H1 (cell line): Measurements from ENCODE around the gene CLDN6. TPM values are rescaled to one million over a fixed set of nuclear protein-coding genes. Genes with fewer than 3 reads are reported as not detected.

Experiments
- CTCF ChIA-PET: fragments of 300-600 bp; sonication (Branson Sonifier 250); formaldehyde crosslinking; loops from one replicate; lab custom pipeline; 2021; ENCODE audit not compliant: partially characterized antibody; lab: Charles Lee
- POLR2A ChIA-PET: fragments of 300-600 bp; sonication (Branson Sonifier 250); formaldehyde crosslinking; loops from one replicate; lab custom pipeline; 2021; ENCODE audit warnings: inconsistent platforms; ENCODE audit not compliant: partially characterized antibody; lab: Charles Lee
- DNase-seq, 2 experiments: peaks; one replicate each; pipeline versions ENCODE4 v3.0.0 to v3.0.0-alpha.2; 2010 to 2022; ENCODE audit warnings: low spot score in 2 of 2, low read depth in 1 of 2, mixed read lengths in 1 of 2
- FAIRE-seq: peaks from 2 replicates; lab custom pipeline; 2011; peaks lifted over from hg19 to GRCh38; lab: Jason Lieb, UNC
- H2AFZ ChIP-seq: 2 replicates; pipeline ENCODE4 v1.8.1; 2012; ENCODE audit warnings: low read length, inconsistent platforms
- H2AK5ac ChIP-seq: 2 replicates; pipeline ENCODE4 v1.6.1; 2013; ENCODE audit warnings: low read depth, low read length
- H2BK120ac ChIP-seq: replicated peaks from 2 replicates; pipeline ENCODE3; 2013; ENCODE audit warnings: low read depth, low read length, inconsistent platforms
- H2BK12ac ChIP-seq: 2 replicates; pipeline ENCODE4 v1.6.1; 2013; ENCODE audit warnings: low read depth, low read length
- H2BK15ac ChIP-seq: 2 replicates; pipeline ENCODE4 v1.6.1; 2013; ENCODE audit warnings: low read length
- H2BK20ac ChIP-seq: 2 replicates; pipeline ENCODE4 v1.6.1; 2013; ENCODE audit warnings: low read length
- H2BK5ac ChIP-seq: 2 replicates; pipeline ENCODE4 v1.6.1; 2013; ENCODE audit warnings: low read depth, low read length
- H3K14ac ChIP-seq: 2 replicates; pipeline ENCODE4 v1.6.1; 2013; ENCODE audit warnings: inconsistent platforms; ENCODE audit not compliant: insufficient read length
- H3K18ac ChIP-seq: 2 replicates; pipeline ENCODE4 v1.6.1; 2013; ENCODE audit warnings: low read length; ENCODE audit errors: extremely low read depth
- H3K23ac ChIP-seq: 2 replicates; pipeline ENCODE4 v1.6.1; 2013; ENCODE audit warnings: inconsistent platforms; ENCODE audit not compliant: insufficient read length
- H3K23me2 ChIP-seq: 2 replicates; pipeline ENCODE4 v1.6.1; 2013; ENCODE audit warnings: low read depth, low read length
- H3K27ac ChIP-seq: 2 replicates; pipeline ENCODE4 v1.6.1; 2011; ENCODE audit warnings: low read depth, low read length, inconsistent platforms
- H3K27me3 ChIP-seq, 4 experiments: replicated peaks in 1 of 4; 1 replicate in 1 of 4; 2 replicates in 3 of 4; pipeline versions ENCODE4 v1.6.1 to v1.8.1; 2011 to 2013; ENCODE audit warnings: low read length in 3 of 4, mild to moderate bottlenecking in 3 of 4, inconsistent platforms in 2 of 4, mixed read lengths in 2 of 4, moderate library complexity in 1 of 4; ENCODE audit not compliant: control insufficient read depth in 3 of 4, insufficient read depth in 3 of 4; ENCODE audit errors: extremely low read depth in 1 of 4
- H3K36me3 ChIP-seq, 4 experiments: 2 replicates each; pipeline versions ENCODE4 v1.6.1 to v1.8.1; 2011 to 2013; ENCODE audit warnings: mild to moderate bottlenecking in 4 of 4, low read length in 3 of 4, moderate library complexity in 2 of 4, control low read depth in 1 of 4, inconsistent platforms in 1 of 4; ENCODE audit not compliant: insufficient read depth in 4 of 4, control insufficient read depth in 2 of 4
- H3K4ac ChIP-seq: replicated peaks from 2 replicates; pipeline ENCODE3; 2013; ENCODE audit warnings: low read length, low read depth, mixed read lengths, inconsistent platforms; ENCODE audit not compliant: insufficient read length
- H3K4me1 ChIP-seq, 4 experiments: replicated peaks in 1 of 4; 1 replicate in 1 of 4; 2 replicates in 3 of 4; pipeline versions ENCODE4 v1.6.1 to v1.8.1; 2011 to 2013; ENCODE audit warnings: low read length in 3 of 4, inconsistent platforms in 2 of 4, mixed read lengths in 1 of 4; ENCODE audit not compliant: insufficient read depth in 4 of 4, control insufficient read depth in 3 of 4
- H3K4me2 ChIP-seq, 2 experiments: 2 replicates each; pipeline versions ENCODE4 v1.6.1 to v1.8.1; 2011 to 2013; ENCODE audit warnings: low read depth in 2 of 2, low read length in 2 of 2, control low read depth in 1 of 2, inconsistent platforms in 1 of 2, mild to moderate bottlenecking in 1 of 2; ENCODE audit not compliant: insufficient read depth in 1 of 2
- H3K4me3 ChIP-seq, 4 experiments: fragments of 200-600, 300-600 bp in 1 of 4; sonication (generic), shearing (Covaris generic), sonication (Bioruptor Twin) in 1 of 4; 2 replicates each; pipeline versions ENCODE4 v1.5.1 to v1.8.1; 2011 to 2016; ENCODE audit warnings: low read length in 4 of 4, low read depth in 3 of 4, control low read depth in 2 of 4, inconsistent platforms in 2 of 4, mild to moderate bottlenecking in 2 of 4, mixed read lengths in 1 of 4, moderate library complexity in 1 of 4; ENCODE audit not compliant: insufficient read depth in 2 of 4; ENCODE audit errors: extremely low read depth in 1 of 4
- H3K56ac ChIP-seq: replicated peaks from 2 replicates; pipeline ENCODE3; 2013; ENCODE audit warnings: low read depth, mild to moderate bottlenecking, mixed read lengths, low read length, inconsistent platforms; ENCODE audit not compliant: insufficient read length
- H3K79me1 ChIP-seq: 2 replicates; pipeline ENCODE4 v1.6.1; 2013; ENCODE audit warnings: low read depth, low read length, control low read depth
- H3K79me2 ChIP-seq, 2 experiments: 2 replicates each; pipeline versions ENCODE4 v1.6.1 to v1.8.1; 2012 to 2013; ENCODE audit warnings: low read length in 2 of 2, mild to moderate bottlenecking in 2 of 2, inconsistent platforms in 1 of 2; ENCODE audit not compliant: insufficient read depth in 2 of 2, control insufficient read depth in 1 of 2
- H3K9ac ChIP-seq, 4 experiments: replicated peaks in 1 of 4; 1 replicate in 1 of 4; 2 replicates in 3 of 4; pipeline versions ENCODE4 v1.6.1 to v1.8.1; 2011 to 2013; ENCODE audit warnings: low read depth in 3 of 4, low read length in 3 of 4, control low read depth in 2 of 4, mild to moderate bottlenecking in 2 of 4, moderate library complexity in 2 of 4, inconsistent platforms in 1 of 4; ENCODE audit errors: extremely low read depth in 1 of 4
- H3K9me3 ChIP-seq, 2 experiments: 2 replicates each; pipeline versions ENCODE4 v1.6.1 to v1.8.1; 2012 to 2013; ENCODE audit warnings: mild to moderate bottlenecking in 2 of 2, moderate library complexity in 2 of 2, control low read depth in 1 of 2, inconsistent platforms in 1 of 2, low read depth in 1 of 2, low read length in 1 of 2, mixed read lengths in 1 of 2; ENCODE audit not compliant: insufficient read depth in 2 of 2
- H4K20me1 ChIP-seq, 2 experiments: replicated peaks in 1 of 2; 2 replicates each; pipeline versions ENCODE3 to v1.8.1; 2011 to 2013; ENCODE audit warnings: inconsistent platforms in 2 of 2, low read length in 2 of 2, mild to moderate bottlenecking in 1 of 2; ENCODE audit not compliant: insufficient read depth in 2 of 2, control insufficient read depth in 1 of 2
- H4K5ac ChIP-seq: 2 replicates; pipeline ENCODE4 v1.6.1; 2013; ENCODE audit warnings: low read length, low read depth, mixed read lengths, inconsistent platforms; ENCODE audit not compliant: insufficient read length
- H4K8ac ChIP-seq: 2 replicates; pipeline ENCODE4 v1.8.0; 2013; ENCODE audit warnings: mild to moderate bottlenecking, moderate library complexity, low read length, inconsistent platforms; ENCODE audit not compliant: insufficient read depth; ENCODE audit errors: extremely low read depth
- H4K91ac ChIP-seq: replicated peaks from 2 replicates; pipeline ENCODE3; 2013; ENCODE audit warnings: low read length, mixed read lengths, inconsistent platforms; ENCODE audit not compliant: insufficient read length
- BACH1 ChIP-seq: IDR thresholded peaks from 2 replicates; pipeline ENCODE4 v1.6.1; 2012; ENCODE audit warnings: low read length, improper control_type of control experiment
- HDAC6 ChIP-seq: IDR thresholded peaks from one replicate; pipeline ENCODE4 v1.7.1; 2012; ENCODE audit warnings: low read depth, mild to moderate bottlenecking, inconsistent platforms, low read length, moderate library complexity
- NANOG ChIP-seq: IDR thresholded peaks from 2 replicates; pipeline ENCODE4 v1.6.1; 2011; ENCODE audit warnings: low read length, low read depth, mild to moderate bottlenecking, inconsistent platforms; ENCODE audit not compliant: insufficient read depth, poor library complexity, severe bottlenecking
- POLR2A ChIP-seq, 2 experiments: IDR thresholded peaks; 1 replicate in 1 of 2; 2 replicates in 1 of 2; pipeline ENCODE4 v1.6.1; 2011; ENCODE audit warnings: low read depth in 2 of 2, low read length in 2 of 2, mild to moderate bottlenecking in 2 of 2; ENCODE audit errors: control extremely low read depth in 1 of 2
- POLR2AphosphoS5 ChIP-seq: IDR thresholded peaks from 2 replicates; pipeline ENCODE4 v1.6.1; 2011; ENCODE audit warnings: low read depth, low read length
- RAD21 ChIP-seq, 2 experiments: IDR thresholded peaks in 1 of 2; conservative IDR thresholded peaks in 1 of 2; 2 replicates each; pipeline ENCODE4 v1.6.1; 2011; ENCODE audit warnings: low read depth in 2 of 2, low read length in 2 of 2, improper control_type of control experiment in 1 of 2, inconsistent platforms in 1 of 2, mild to moderate bottlenecking in 1 of 2, moderate library complexity in 1 of 2
- WGBS, 2 experiments: shearing (Covaris generic) in 1 of 2; methylation state at CpG; one replicate each; pipeline versions ENCODE4 v1.1.6 to v1.1.7; 2013 to 2015; ENCODE audit warnings: low lambda C conversion rate in 2 of 2, mixed read lengths in 2 of 2, inconsistent platforms in 1 of 2, low coverage in 1 of 2, missing lambda C conversion rate in 1 of 2; ENCODE audit not compliant: insufficient replicate concordance in 2 of 2, insufficient coverage in 1 of 2, insufficient read length in 1 of 2; ENCODE audit errors: extremely low coverage in 1 of 2, missing lambda C conversion rate in 1 of 2; 5-methylcytosine and 5-hydroxymethylcytosine counted together
- polyA plus RNA-seq, 7 experiments: library from polyadenylated mRNA; depleted of rRNA in 3 of 7; stranded (reverse) in 5 of 7; unstranded in 2 of 7; fragments of >200 nt in 5 of 7; fragments of 200-250 nt in 2 of 7; gene quantifications; 1 replicate in 5 of 7; 2 replicates in 1 of 7; 4 replicates in 1 of 7; pipeline versions ENCODE4 v1.2.1 to v1.2.3, GENCODE V29; 2011 to 2013; ENCODE audit warnings: missing spikeins in 2 of 7, mixed read lengths in 2 of 7
- total RNA-seq: library from RNA; stranded (reverse); fragmentation: NEBNext Ultra II Directional; extraction: Animal tissue kit (Norgen Biotek cat#: 25700); gene quantifications from 2 replicates; pipeline ENCODE4 v1.2.1, GENCODE V29; 2021
- TF ChIP-seq, protein P1 (sequence below), 3 experiments: IDR thresholded peaks; 1 replicate in 2 of 3; 2 replicates in 1 of 3; pipeline versions ENCODE4 v1.5.1 to v1.6.1; 2011; ENCODE audit warnings: low read length in 3 of 3, mild to moderate bottlenecking in 3 of 3, inconsistent platforms in 2 of 3, low read depth in 1 of 3, moderate library complexity in 1 of 3; ENCODE audit not compliant: insufficient read depth in 1 of 3; ENCODE audit errors: control extremely low read depth in 1 of 3
- TF ChIP-seq, protein P2 (sequence below): IDR thresholded peaks from 2 replicates; pipeline ENCODE4 v1.6.1; 2012; ENCODE audit warnings: inconsistent platforms

Gene CLDN6
- total and polyA plus RNA-seq, 2 of the 8 experiments (the other 6 are each of a cell fraction or from before 2014, with no cell fraction given) = 747 to 1,115 TPM

- POLR2A ChIA-PET = interaction anchor here (0.7 to 35.7 kb wide), 14 partner anchors 3 to 116 kb away, joined by 3 to 1808 read pairs (median 4); partner anchors contain the start of genes BICDL2, CLDN6, CLDN9 and HCFC1R1
- CTCF ChIA-PET = interaction anchor here (1.2 to 17.3 kb wide), 6 partner anchors 10 to 30 kb away, joined by 4 to 639 read pairs (median 17); partner anchors contain the start of genes BICDL2, CLDN6, HCFC1R1 and THOC6
- FAIRE-seq (no peak), DNase-seq (no peak)
- Histone ChIP-seq H4K20me1 (peaks cover 16 to 32% of the 10 kb centered on the region in 2 experiments), H3K27me3 (no peaks in the 10 kb centered on the region; a peak in 1 of 7 replicates), H3K14ac (no peak overlapping the region), H4K91ac (peak overlapping the region; percentile 93), H2AK5ac (peak overlapping the region; percentile 69; the same call in 1 of the 2 replicates), H4K5ac (no peak overlapping the region), H3K4ac (peak overlapping the region; percentile 74), H3K23ac (no peak overlapping the region), H3K27ac (no peak overlapping the region), H2BK120ac (peak overlapping the region; percentile 87), H2BK5ac (peak overlapping the region; percentile 77; the same call in 1 of the 2 replicates), H3K4me3 (peak overlapping the region in 1 of 4 experiments; percentile 58; a peak in 1 of 8 replicates), H3K9me3 (no peaks in the 10 kb centered on the region), H2BK15ac (peak overlapping the region; percentile 98), H3K4me2 (peak overlapping the region; percentile 80), H3K36me3 (peaks cover 6 to 20% (median 12%) of the 10 kb centered on the region in 4 experiments; a peak in 7 of 8 replicates), H3K4me1 (peaks cover 14 to 59% (median 48%) of the 10 kb centered on the region in 4 experiments), H4K8ac (peak overlapping the region; percentile 58; the same call in 1 of the 2 replicates), H2BK12ac (peak overlapping the region; percentile 98), H2BK20ac (peak overlapping the region; percentile 92; the same call in 1 of the 2 replicates), H3K56ac (no peak overlapping the region), H2AFZ (no peak overlapping the region), H3K9ac (no peak overlapping the region), H3K79me2 (peaks cover 11 to 28% of the 10 kb centered on the region in 2 experiments), H3K79me1 (peaks cover 11% of the 10 kb centered on the region; the same call in 1 of the 2 replicates), H3K23me2 (peaks cover 26% of the 10 kb centered on the region), H3K18ac (peak overlapping the region; percentile 98)
- peak in 1 of 2 experiments; percentile 48; a peak in 1 of 3 replicates for TF ChIP-seq POLR2A (IDR thresholded peaks at IDR 0.05; ENCODE audit: control extremely low read depth in 1 of 2, low read depth in 2 of 2, low read length in 2 of 2)
- TF ChIP-seq, protein P1, sequence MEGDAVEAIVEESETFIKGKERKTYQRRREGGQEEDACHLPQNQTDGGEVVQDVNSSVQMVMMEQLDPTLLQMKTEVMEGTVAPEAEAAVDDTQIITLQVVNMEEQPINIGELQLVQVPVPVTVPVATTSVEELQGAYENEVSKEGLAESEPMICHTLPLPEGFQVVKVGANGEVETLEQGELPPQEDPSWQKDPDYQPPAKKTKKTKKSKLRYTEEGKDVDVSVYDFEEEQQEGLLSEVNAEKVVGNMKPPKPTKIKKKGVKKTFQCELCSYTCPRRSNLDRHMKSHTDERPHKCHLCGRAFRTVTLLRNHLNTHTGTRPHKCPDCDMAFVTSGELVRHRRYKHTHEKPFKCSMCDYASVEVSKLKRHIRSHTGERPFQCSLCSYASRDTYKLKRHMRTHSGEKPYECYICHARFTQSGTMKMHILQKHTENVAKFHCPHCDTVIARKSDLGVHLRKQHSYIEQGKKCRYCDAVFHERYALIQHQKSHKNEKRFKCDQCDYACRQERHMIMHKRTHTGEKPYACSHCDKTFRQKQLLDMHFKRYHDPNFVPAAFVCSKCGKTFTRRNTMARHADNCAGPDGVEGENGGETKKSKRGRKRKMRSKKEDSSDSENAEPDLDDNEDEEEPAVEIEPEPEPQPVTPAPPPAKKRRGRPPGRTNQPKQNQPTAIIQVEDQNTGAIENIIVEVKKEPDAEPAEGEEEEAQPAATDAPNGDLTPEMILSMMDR (IDR thresholded peaks at IDR 0.05; ENCODE audit: control extremely low read depth in 1 of 3, insufficient read depth in 1 of 3, low read depth in 1 of 3, low read length in 3 of 3) = peak in 2 of 3 experiments; percentile 2 to 13; a peak in 2 of 4 replicates
- peak; percentile 79; the same call in 1 of the 2 replicates for TF ChIP-seq POLR2AphosphoS5
- TF ChIP-seq BACH1 = no peak
- TF ChIP-seq, protein P2, sequence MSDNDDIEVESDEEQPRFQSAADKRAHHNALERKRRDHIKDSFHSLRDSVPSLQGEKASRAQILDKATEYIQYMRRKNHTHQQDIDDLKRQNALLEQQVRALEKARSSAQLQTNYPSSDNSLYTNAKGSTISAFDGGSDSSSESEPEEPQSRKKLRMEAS = peak; percentile 49
- no peak for TF ChIP-seq NANOG
- peak in 1 of 2 experiments; percentile 30; a peak in 1 of 4 replicates for TF ChIP-seq RAD21 (IDR thresholded peaks at IDR 0.05 in 1 of 2, conservative IDR thresholded peaks at IDR 0.05 in 1 of 2; ENCODE audit: low read depth in 2 of 2, low read length in 2 of 2)
- no peak for TF ChIP-seq HDAC6
- 62% methylated on average over 22 of the region's 27 CpGs; no CpG with 5 or more reads in 1 of the 2 experiments for WGBS, 2 experiments
These were observed 4.5 kb downstream of the CLDN6 start for GRCh38 chr16:3013491-3013951.
